WERI-Rb-1 (cell line): ENCODE results near the gene COL1A1.

Experiments
- DNase-seq: peaks from one replicate; pipeline ENCODE4 v3.0.0-alpha.2; 2020
- H3K27ac ChIP-seq: fragments of 250-450 bp; sonication (Bioruptor Pico); 2 replicates; pipeline ENCODE4 v1.5.1; 2020; ENCODE audit warnings: mild to moderate bottlenecking, moderate library complexity
- H3K27me3 ChIP-seq: fragments of 250-450 bp; sonication (Bioruptor Pico); 2 replicates; pipeline ENCODE4 v1.5.1; 2021; ENCODE audit warnings: mild to moderate bottlenecking, low read depth, moderate library complexity; ENCODE audit not compliant: insufficient read depth, severe bottlenecking
- H3K36me3 ChIP-seq: fragments of 250-450 bp; sonication (Bioruptor Pico); 2 replicates; pipeline ENCODE4 v1.5.1; 2020; ENCODE audit warnings: mild to moderate bottlenecking, moderate library complexity
- H3K4me3 ChIP-seq: 2 replicates; pipeline ENCODE4 v1.5.1; 2011; ENCODE audit warnings: low read depth, mild to moderate bottlenecking, control low read depth, low read length
- H3K9me3 ChIP-seq: fragments of 250-450 bp; sonication (Bioruptor Pico); 2 replicates; pipeline ENCODE4 v1.5.1; 2021; ENCODE audit warnings: mild to moderate bottlenecking, moderate library complexity; ENCODE audit not compliant: severe bottlenecking
- CTCF ChIP-seq: IDR thresholded peaks from 2 replicates; pipeline ENCODE4 v1.5.1; 2011; ENCODE audit warnings: low read depth, mild to moderate bottlenecking, control low read depth, inconsistent platforms, low read length

Gene COL1A1

DNA sequence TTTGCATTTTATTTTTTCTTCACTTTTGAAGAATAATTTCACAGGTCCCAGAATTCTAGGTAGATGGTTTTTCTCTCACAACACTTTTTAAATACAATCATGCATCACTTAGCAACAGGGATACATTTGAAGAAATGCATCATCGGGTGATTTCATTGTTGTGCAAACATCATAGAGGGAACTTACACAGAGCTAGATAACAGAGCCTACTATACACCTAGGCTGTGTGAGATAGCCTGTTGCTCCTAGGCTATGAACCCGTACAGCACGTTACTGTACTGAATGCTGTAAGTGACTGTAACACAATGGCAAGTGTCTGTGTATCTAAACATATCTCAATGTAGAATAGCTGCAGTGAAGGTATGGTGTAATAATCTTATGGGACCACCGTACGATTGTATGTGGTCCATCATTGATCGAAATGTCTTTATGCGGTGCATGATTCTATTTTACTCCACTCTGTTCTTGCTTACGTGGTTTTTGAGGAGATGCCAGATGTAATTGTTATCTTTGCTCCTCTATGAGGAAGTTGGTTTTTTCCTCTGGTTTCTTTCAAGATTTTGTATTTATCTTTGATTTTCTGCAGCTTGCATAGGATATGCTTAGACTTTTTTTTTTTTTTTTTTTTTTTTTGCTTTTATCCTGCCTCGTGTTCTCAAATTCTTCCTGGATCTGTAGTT lies 37.3 kb upstream of the COL1A1 start:
- DNase-seq: no peak
- H3K27ac ChIP-seq: no peak overlapping the region
- peaks cover 12% of the 10 kb centered on the region for H3K9me3 ChIP-seq
- no peaks in the 10 kb centered on the region for H3K27me3 ChIP-seq
- H3K36me3 ChIP-seq: no peaks in the 10 kb centered on the region
- H3K4me3 ChIP-seq: no peak overlapping the region
- TF ChIP-seq CTCF: no peak

- peaks cover 15% of the 10 kb centered on the region for H3K9me3 ChIP-seq
- no peak for DNase-seq
- no peak overlapping the region for H3K4me3 ChIP-seq
- no peak overlapping the region for H3K27ac ChIP-seq
- H3K36me3 ChIP-seq: no peaks in the 10 kb centered on the region
- TF ChIP-seq CTCF: no peak
- H3K27me3 ChIP-seq: no peaks in the 10 kb centered on the region
Observed at GRCh38 chr17:50237901-50238300, 36.5 kb upstream of the COL1A1 start.

GRCh38 chr17:50234581-50234980 lies 33.1 kb upstream of the COL1A1 start:
- no peaks in the 10 kb centered on the region for H3K27me3 ChIP-seq
- H3K9me3 ChIP-seq: peaks cover 13% of the 10 kb centered on the region
- no peak for TF ChIP-seq CTCF
- no peak for DNase-seq
- H3K27ac ChIP-seq: no peak overlapping the region
- H3K36me3 ChIP-seq: no peaks in the 10 kb centered on the region
- H3K4me3 ChIP-seq: no peak overlapping the region

GRCh38 chr17:50225701-50226240 lies 24.3 kb upstream of the COL1A1 start:
- no peak for TF ChIP-seq CTCF
- Histone ChIP-seq H3K4me3 (no peak overlapping the region), H3K27me3 (no peaks in the 10 kb centered on the region), H3K9me3 (peaks cover 23% of the 10 kb centered on the region), H3K27ac (no peak overlapping the region), H3K36me3 (no peaks in the 10 kb centered on the region)
- DNase-seq: no peak

DNA sequence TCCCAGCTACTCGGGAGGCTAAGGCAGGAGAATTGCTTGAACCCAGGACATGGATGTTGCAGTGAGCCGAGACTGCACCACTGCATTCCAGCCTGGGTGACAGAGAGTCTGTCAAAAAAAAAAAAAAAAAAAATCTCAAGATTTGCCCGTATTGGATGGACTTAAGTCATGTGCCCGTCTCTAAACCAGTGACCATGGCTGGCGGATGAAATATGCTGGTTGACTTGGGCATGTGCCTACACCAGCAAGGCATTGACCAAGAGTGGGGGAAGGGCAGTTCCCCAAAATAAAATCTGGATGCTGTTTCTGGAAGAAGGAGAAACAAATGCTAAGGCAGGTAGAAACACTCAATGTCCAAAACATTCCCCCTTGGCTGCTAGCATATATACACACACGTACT lies 21.5 kb upstream of the COL1A1 start:
- no peak for TF ChIP-seq CTCF
- no peak overlapping the region for H3K27ac ChIP-seq
- no peak overlapping the region for H3K4me3 ChIP-seq
- DNase-seq: no peak
- H3K27me3 ChIP-seq: no peaks in the 10 kb centered on the region
- H3K9me3 ChIP-seq: peaks cover 21% of the 10 kb centered on the region
- no peaks in the 10 kb centered on the region for H3K36me3 ChIP-seq
